SKM-1 treated with dmso at 0.1 percent for 144 hours (cell line): ENCODE results near the gene NDUFS1.

ENCODE experiments used
- DNase-seq: peaks from one replicate; lab custom pipeline; 2025; ENCODE audit not compliant: unreplicated experiment; lab: John Stamatoyannopoulos, UW

NDUFS1 gene

DNA sequence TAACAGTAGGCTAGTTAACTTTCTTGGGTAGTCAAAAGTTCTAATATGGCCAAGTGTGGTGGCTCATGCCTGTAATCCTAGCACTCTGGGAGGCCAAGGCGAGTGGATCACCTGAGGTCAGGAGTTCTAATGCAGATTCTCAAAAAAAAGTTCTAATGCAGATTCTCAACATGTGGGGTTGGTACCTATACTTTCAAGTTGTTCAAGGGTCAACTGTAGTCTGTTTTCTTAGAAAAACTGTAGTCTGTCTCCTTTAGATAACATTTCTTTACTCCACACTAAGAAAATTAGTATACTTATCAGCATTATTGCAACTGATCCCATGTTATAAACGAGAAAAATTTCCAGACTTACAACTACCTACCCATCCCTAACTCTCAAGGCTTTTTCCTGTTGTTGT, 89.8 kb downstream of the NDUFS1 start:
- DNase-seq: no peak

- no peak for DNase-seq
These were observed 91.0 kb downstream of the NDUFS1 start for GRCh38 chr2:206068207-206068606.
